HepG2 (cell line): ENCODE results near the gene GNAI2. TPM values are rescaled to one million over a fixed set of nuclear protein-coding genes. Genes with fewer than 3 reads are reported as not detected.

ENCODE experiments used
- BRCA1 ChIP-seq: sonication (generic); formaldehyde crosslinking; IDR thresholded peaks from 2 replicates; pipeline ENCODE4 v1.4.0; 2020; ENCODE audit warnings: missing genetic modification reagents
- FOXO1 ChIP-seq: sonication (generic); formaldehyde crosslinking; IDR thresholded peaks from 2 replicates; pipeline ENCODE4 v1.4.0; 2020; ENCODE audit warnings: missing genetic modification reagents
- GLMP ChIP-seq: sonication (generic); formaldehyde crosslinking; IDR thresholded peaks from 2 replicates; pipeline ENCODE4 v1.9.0; 2021; ENCODE audit warnings: missing genetic modification reagents, mild to moderate bottlenecking, borderline replicate concordance
- HHEX ChIP-seq: IDR thresholded peaks from 2 replicates; pipeline ENCODE4 v1.6.1; 2016; ENCODE audit warnings: control low read depth
- KDM1A ChIP-seq: IDR thresholded peaks from 2 replicates; pipeline ENCODE4 v1.6.1; 2016; ENCODE audit warnings: missing compliant biosample characterization
- PHB2 ChIP-seq: fragments of 450-650 bp; IDR thresholded peaks from 2 replicates; pipeline ENCODE4 v1.6.1; 2018; ENCODE audit not compliant: partially characterized antibody
- PHF8 ChIP-seq: sonication (generic); formaldehyde crosslinking; IDR thresholded peaks from 2 replicates; pipeline ENCODE4 v1.5.0; 2020; ENCODE audit warnings: missing genetic modification reagents
- RFX1 ChIP-seq: fragments of 450-650 bp; IDR thresholded peaks from 2 replicates; pipeline ENCODE4 v1.6.1; 2017
- RFX3 ChIP-seq: IDR thresholded peaks from 2 replicates; pipeline ENCODE4 v1.6.1; 2016; ENCODE audit warnings: missing biosample characterization, missing genetic modification reagents
- SCMH1 ChIP-seq: sonication (generic); formaldehyde crosslinking; IDR thresholded peaks from 2 replicates; pipeline ENCODE4 v1.9.0; 2021; ENCODE audit warnings: missing genetic modification reagents, mild to moderate bottlenecking, borderline replicate concordance
- ZBTB43 ChIP-seq: sonication (generic); formaldehyde crosslinking; conservative IDR thresholded peaks from 2 replicates; pipeline ENCODE4 v1.4.0; 2020; ENCODE audit warnings: missing genetic modification reagents
- polyA plus RNA-seq, 8 experiments: library from polyadenylated mRNA; depleted of rRNA in 3 of 8; stranded (reverse) in 7 of 8; unstranded in 1 of 8; fragments of >200 nt; fragmentation: Illumina TruSeq in 4 of 8; extraction: Trizol in 4 of 8; gene quantifications; 2 replicates each; pipeline versions ENCODE4 v1.2.1 to v1.2.3, GENCODE V29; 2011 to 2016; ENCODE audit warnings: low read depth in 4 of 8, missing spikeins in 1 of 8, mixed read lengths in 1 of 8; ENCODE audit not compliant: insufficient read depth in 1 of 8
- total RNA-seq, 5 experiments: library from RNA; depleted of rRNA; stranded (reverse); fragments of >200 nt; fragmentation: Illumina TruSeq; extraction: Trizol; gene quantifications; 2 replicates each; pipeline ENCODE4 v1.2.3, GENCODE V29; 2016; ENCODE audit warnings: low read depth in 1 of 5
- TF ChIP-seq, protein P1 (sequence below): sonication (generic); formaldehyde crosslinking; IDR thresholded peaks from 2 replicates; pipeline ENCODE4 v1.5.1; 2020; ENCODE audit warnings: mild to moderate bottlenecking, missing genetic modification reagents, moderate library complexity

The GNAI2 gene
- total and polyA plus RNA-seq, 2 of the 13 experiments (the other 11 are each of a cell fraction or from before 2014, with no cell fraction given): 51.1 to 66.2 TPM

GRCh38 chr3:50233176-50233575, 2.8 kb upstream of the GNAI2 start (continued):
- TF ChIP-seq, protein P1, sequence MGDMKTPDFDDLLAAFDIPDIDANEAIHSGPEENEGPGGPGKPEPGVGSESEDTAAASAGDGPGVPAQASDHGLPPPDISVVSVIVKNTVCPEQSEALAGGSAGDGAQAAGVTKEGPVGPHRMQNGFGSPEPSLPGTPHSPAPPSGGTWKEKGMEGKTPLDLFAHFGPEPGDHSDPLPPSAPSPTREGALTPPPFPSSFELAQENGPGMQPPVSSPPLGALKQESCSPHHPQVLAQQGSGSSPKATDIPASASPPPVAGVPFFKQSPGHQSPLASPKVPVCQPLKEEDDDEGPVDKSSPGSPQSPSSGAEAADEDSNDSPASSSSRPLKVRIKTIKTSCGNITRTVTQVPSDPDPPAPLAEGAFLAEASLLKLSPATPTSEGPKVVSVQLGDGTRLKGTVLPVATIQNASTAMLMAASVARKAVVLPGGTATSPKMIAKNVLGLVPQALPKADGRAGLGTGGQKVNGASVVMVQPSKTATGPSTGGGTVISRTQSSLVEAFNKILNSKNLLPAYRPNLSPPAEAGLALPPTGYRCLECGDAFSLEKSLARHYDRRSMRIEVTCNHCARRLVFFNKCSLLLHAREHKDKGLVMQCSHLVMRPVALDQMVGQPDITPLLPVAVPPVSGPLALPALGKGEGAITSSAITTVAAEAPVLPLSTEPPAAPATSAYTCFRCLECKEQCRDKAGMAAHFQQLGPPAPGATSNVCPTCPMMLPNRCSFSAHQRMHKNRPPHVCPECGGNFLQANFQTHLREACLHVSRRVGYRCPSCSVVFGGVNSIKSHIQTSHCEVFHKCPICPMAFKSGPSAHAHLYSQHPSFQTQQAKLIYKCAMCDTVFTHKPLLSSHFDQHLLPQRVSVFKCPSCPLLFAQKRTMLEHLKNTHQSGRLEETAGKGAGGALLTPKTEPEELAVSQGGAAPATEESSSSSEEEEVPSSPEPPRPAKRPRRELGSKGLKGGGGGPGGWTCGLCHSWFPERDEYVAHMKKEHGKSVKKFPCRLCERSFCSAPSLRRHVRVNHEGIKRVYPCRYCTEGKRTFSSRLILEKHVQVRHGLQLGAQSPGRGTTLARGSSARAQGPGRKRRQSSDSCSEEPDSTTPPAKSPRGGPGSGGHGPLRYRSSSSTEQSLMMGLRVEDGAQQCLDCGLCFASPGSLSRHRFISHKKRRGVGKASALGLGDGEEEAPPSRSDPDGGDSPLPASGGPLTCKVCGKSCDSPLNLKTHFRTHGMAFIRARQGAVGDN (CRISPR knock-in tag): peak; percentile 10; the same call in 1 of the 2 replicates
- TF ChIP-seq RFX1 (peak; percentile 73; the same call in 1 of the 2 replicates), HHEX (CRISPR knock-in tag) (no peak), ZBTB43 (CRISPR knock-in tag) (no peak), GLMP (no peak), SCMH1 (CRISPR knock-in tag) (no peak), FOXO1 (CRISPR knock-in tag) (no peak), PHF8 (no peak), BRCA1 (CRISPR knock-in tag) (no peak), RFX3 (CRISPR knock-in tag) (peak; percentile 56), PHB2 (no peak), KDM1A (CRISPR knock-in tag) (no peak)
